ENCODE data around the gene CEMP1.

The CEMP1 gene

GRCh38 chr16:2485811-2486507 is 45.2 kb downstream of the CEMP1 start:
- DNase-seq (ENCODE audit: low read depth), result no peak
- H3K4me3 ChIP-seq (ENCODE audit: low read depth, low read length), result no peak overlapping the region
- TF ChIP-seq CTCF (conservative IDR thresholded peaks at IDR 0.05; ENCODE audit: low read depth, low read length), result no peak

DNA sequence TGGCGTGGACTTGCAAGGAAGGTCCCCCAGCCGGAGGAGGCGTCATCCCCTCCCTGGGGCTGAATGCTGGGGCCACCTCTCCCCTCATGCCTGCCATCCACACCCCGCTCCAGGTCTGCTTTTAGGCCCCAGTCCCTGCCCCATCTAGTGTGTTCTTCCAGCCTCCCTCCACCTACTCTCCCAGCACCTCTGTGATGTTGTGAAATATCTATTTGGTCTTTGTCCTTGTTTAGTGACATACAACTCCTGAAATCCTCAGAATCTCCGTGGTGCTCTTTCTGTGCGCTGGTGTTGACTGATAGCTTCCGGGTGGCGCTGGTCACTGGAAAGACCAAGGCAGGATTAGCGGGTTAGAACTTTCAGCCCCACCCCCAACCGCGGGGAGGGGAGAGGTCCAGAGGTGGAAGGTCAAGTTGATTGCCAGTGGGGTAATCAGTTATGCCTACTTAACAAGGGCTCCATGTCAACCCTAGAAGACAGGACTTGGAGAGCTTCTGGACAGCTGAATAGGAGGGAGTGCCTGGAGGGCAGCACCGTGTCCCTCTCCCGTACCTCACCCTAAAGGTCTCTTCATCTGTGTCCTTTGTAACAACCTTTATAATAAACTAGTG is 46.2 kb downstream of the CEMP1 start:
- TF ChIP-seq CTCF (conservative IDR thresholded peaks at IDR 0.05; ENCODE audit: low read depth, low read length), result no peak
- DNase-seq (ENCODE audit: low read depth), result no peak
- H3K4me3 ChIP-seq (ENCODE audit: low read depth, low read length), result no peak overlapping the region

DNA sequence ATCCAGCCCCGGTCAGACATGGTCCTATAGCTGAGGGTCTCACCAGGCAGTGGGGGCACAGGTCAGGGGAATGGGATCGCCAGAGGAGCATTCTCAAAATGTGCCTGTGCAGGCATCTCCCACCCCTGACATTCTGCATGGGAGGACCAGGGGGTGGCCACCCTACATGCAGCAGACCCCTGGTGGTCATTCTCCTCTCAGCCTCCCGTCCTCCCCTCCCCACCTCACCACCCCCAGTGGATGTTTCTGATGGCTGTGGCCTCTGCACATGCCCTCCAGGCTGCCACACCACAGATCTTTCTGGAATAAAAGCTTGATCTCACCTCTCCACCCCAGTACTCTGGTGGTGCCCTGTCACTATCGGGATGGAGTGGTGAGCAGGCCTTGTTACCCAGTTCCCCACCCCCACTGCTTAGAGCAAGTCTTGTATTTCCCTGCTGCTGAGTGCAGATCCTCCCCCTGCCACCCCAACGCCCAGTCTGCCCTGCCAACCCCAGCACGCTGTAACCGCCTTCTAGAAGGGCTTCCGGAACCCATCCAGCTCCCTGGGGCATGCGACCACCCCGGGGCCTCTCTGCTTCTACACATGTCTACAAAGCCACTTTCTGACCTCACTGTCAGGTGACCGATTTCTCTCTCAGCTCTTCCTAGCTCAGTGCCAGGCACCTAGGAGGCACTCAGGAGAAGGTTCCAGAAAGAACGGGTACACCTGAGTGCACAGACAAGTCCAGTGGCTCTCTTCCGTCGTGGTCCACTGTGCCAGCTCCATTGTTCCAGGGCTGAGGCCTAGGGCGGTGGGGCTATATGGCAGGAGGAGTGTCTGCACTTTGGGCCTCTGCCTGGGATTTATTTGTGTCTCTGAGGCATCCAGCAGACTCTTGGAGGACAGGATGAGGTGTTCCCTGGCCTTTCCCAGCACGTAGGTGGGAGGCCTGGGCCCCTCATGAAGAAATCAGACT is 47.0 kb downstream of the CEMP1 start:
- TF ChIP-seq CTCF (conservative IDR thresholded peaks at IDR 0.05; ENCODE audit: low read depth, low read length), result no peak
- no peak for DNase-seq (ENCODE audit: low read depth)

GRCh38 chr16:2482708-2483534 is 48.3 kb downstream of the CEMP1 start:
- TF ChIP-seq CTCF (conservative IDR thresholded peaks at IDR 0.05; ENCODE audit: low read depth, low read length), result no peak
- no peak overlapping the region for H3K4me3 ChIP-seq (ENCODE audit: low read depth, low read length)
- DNase-seq (ENCODE audit: low read depth), result peak; percentile 13

More for the DNA sequence above, 47.0 kb downstream of the CEMP1 start:
- H3K4me3 ChIP-seq (ENCODE audit: low read depth, low read length), result no peak overlapping the region

- no peak for DNase-seq (ENCODE audit: low read depth)
- H3K4me3 ChIP-seq (ENCODE audit: low read depth, low read length), result no peak overlapping the region
Measured at GRCh38 chr16:2482249-2482648, 49.0 kb downstream of the CEMP1 start.

More at GRCh38 chr16:2482249-2482648, 49.0 kb downstream of the CEMP1 start:
- TF ChIP-seq CTCF (conservative IDR thresholded peaks at IDR 0.05; ENCODE audit: low read depth, low read length), result no peak

Data from choroid plexus epithelial cell (primary cell).